ENCODE measurements around the gene DDC. TPM values are rescaled to one million over a fixed set of nuclear protein-coding genes. Genes with fewer than 3 reads are reported as not detected.

DDC gene
- total RNA-seq, 1 experiment from 2014 or later = 87.0 TPM

- peak; percentile 27 to 67 for TF ChIP-seq CTCF (IDR thresholded peaks at IDR 0.05; ENCODE audit: insufficient read depth in 1 of 2, low read depth in 1 of 2, low read length in 1 of 2, severe bottlenecking in 1 of 2, unreplicated experiment in 1 of 2)
- ChIA-PET CTCF (no interaction called here), POLR2A (no interaction called here)
- Mint-ChIP-seq H3K9me3 (ENCODE audit: unreplicated experiment) (no peaks in the 10 kb centered on the region), H3K4me1 (ENCODE audit: low read depth, unreplicated experiment) (peaks cover 6% of the 10 kb centered on the region), H3K36me3 (ENCODE audit: insufficient read depth, unreplicated experiment) (peaks cover 64% of the 10 kb centered on the region), H3K27me3 (ENCODE audit: insufficient read depth, unreplicated experiment) (no peaks in the 10 kb centered on the region), H3K4me3 (ENCODE audit: unreplicated experiment) (no peak overlapping the region), H3K27ac (ENCODE audit: unreplicated experiment) (no peak overlapping the region)
- H3K4me1 ChIP-seq = no peaks in the 10 kb centered on the region
- H3K36me3 ChIP-seq (ENCODE audit: control insufficient read depth, insufficient read depth, low read length) = peaks cover 1% of the 10 kb centered on the region; the same call in 1 of the 2 replicates
- intact Hi-C loops (cut with micrococcal nuclease; ENCODE audit: unreplicated experiment) = loop anchor here (5.0 kb wide), 1 partner anchor 128 kb away; no protein-coding TSS in a partner anchor
- no peaks in the 10 kb centered on the region for H3K27me3 ChIP-seq (replicated peaks; ENCODE audit: control insufficient read depth, insufficient read depth, low read length)
- no TSS peak for BruUV-seq (replicated peaks)
- H3K4me3 ChIP-seq (ENCODE audit: low read depth, low read length) = no peak overlapping the region
- no peaks in the 10 kb centered on the region for H3K9me3 ChIP-seq
- peak; percentile 53 to 57 for DNase-seq
These were observed 30.4 kb upstream of the DDC start for GRCh38 chr7:50595491-50596102.

GRCh38 chr7:50594734-50595485, 29.7 kb upstream of the DDC start:
- Mint-ChIP-seq H3K36me3 (ENCODE audit: insufficient read depth, unreplicated experiment) (peaks cover 66% of the 10 kb centered on the region), H3K9me3 (ENCODE audit: unreplicated experiment) (no peaks in the 10 kb centered on the region), H3K4me1 (ENCODE audit: low read depth, unreplicated experiment) (peaks cover 6% of the 10 kb centered on the region), H3K4me3 (ENCODE audit: unreplicated experiment) (no peak overlapping the region), H3K27ac (ENCODE audit: unreplicated experiment) (no peak overlapping the region), H3K27me3 (ENCODE audit: insufficient read depth, unreplicated experiment) (no peaks in the 10 kb centered on the region)
- Histone ChIP-seq H3K9me3 (no peaks in the 10 kb centered on the region), H3K4me1 (no peaks in the 10 kb centered on the region), H3K36me3 (ENCODE audit: control insufficient read depth, insufficient read depth, low read length) (peaks cover 1% of the 10 kb centered on the region; the same call in 1 of the 2 replicates), H3K27me3 (replicated peaks; ENCODE audit: control insufficient read depth, insufficient read depth, low read length) (no peaks in the 10 kb centered on the region), H3K4me3 (ENCODE audit: low read depth, low read length) (no peak overlapping the region)
- POLR2A ChIA-PET = no interaction called here
- no peak for DNase-seq
- intact Hi-C loops (cut with micrococcal nuclease; ENCODE audit: unreplicated experiment) = loop anchor here (5.0 kb wide), 1 partner anchor 128 kb away; no protein-coding TSS in a partner anchor
- TF ChIP-seq CTCF (IDR thresholded peaks at IDR 0.05; ENCODE audit: insufficient read depth in 1 of 2, low read depth in 1 of 2, low read length in 1 of 2, severe bottlenecking in 1 of 2, unreplicated experiment in 1 of 2) = no peak
- no TSS peak for BruUV-seq (replicated peaks)
- CTCF ChIA-PET = no interaction called here

GRCh38 chr7:50594136-50594535, 28.9 kb upstream of the DDC start:
- Histone ChIP-seq H3K27me3 (replicated peaks; ENCODE audit: control insufficient read depth, insufficient read depth, low read length) (no peaks in the 10 kb centered on the region), H3K36me3 (ENCODE audit: control insufficient read depth, insufficient read depth, low read length) (peaks cover 1% of the 10 kb centered on the region; the same call in 1 of the 2 replicates), H3K4me1 (no peaks in the 10 kb centered on the region), H3K4me3 (ENCODE audit: low read depth, low read length) (no peak overlapping the region), H3K9me3 (no peaks in the 10 kb centered on the region)
- intact Hi-C loops (cut with micrococcal nuclease; ENCODE audit: unreplicated experiment) = no loop called here
- ChIA-PET CTCF (no interaction called here), POLR2A (no interaction called here)
- peaks cover 62% of the 10 kb centered on the region for H3K36me3 Mint-ChIP-seq (ENCODE audit: insufficient read depth, unreplicated experiment)
- no peak overlapping the region for H3K27ac Mint-ChIP-seq (ENCODE audit: unreplicated experiment)
- BruUV-seq (replicated peaks) = no TSS peak
- H3K4me3 Mint-ChIP-seq (ENCODE audit: unreplicated experiment) = no peak overlapping the region
- TF ChIP-seq CTCF (IDR thresholded peaks at IDR 0.05; ENCODE audit: insufficient read depth in 1 of 2, low read depth in 1 of 2, low read length in 1 of 2, severe bottlenecking in 1 of 2, unreplicated experiment in 1 of 2) = no peak
- DNase-seq = no peak
- peaks cover under 1% of the 10 kb centered on the region for H3K4me1 Mint-ChIP-seq (ENCODE audit: low read depth, unreplicated experiment)
- H3K9me3 Mint-ChIP-seq (ENCODE audit: unreplicated experiment) = no peaks in the 10 kb centered on the region
- no peaks in the 10 kb centered on the region for H3K27me3 Mint-ChIP-seq (ENCODE audit: insufficient read depth, unreplicated experiment)

All from Caco-2 (cell line).